H1 (cell line): ENCODE data around the gene ACTL8.

Experiments used
- ASH2L ChIP-seq: fragments of 200-600, 300-600 bp; sonication (generic); IDR thresholded peaks from one replicate; pipeline ENCODE4 v1.7.1; 2017; ENCODE audit warnings: low read length
- BRCA1 ChIP-seq: IDR thresholded peaks from 2 replicates; pipeline ENCODE4 v1.6.1; 2012; ENCODE audit warnings: low read depth, low read length, improper control_type of control experiment
- MAFK ChIP-seq: IDR thresholded peaks from 2 replicates; pipeline ENCODE4 v1.6.1; 2012; ENCODE audit warnings: low read depth, mild to moderate bottlenecking, improper control_type of control experiment, low read length
- POLR2A ChIP-seq, 2 experiments: IDR thresholded peaks; 1 replicate in 1 of 2; 2 replicates in 1 of 2; pipeline ENCODE4 v1.6.1; 2011; ENCODE audit warnings: low read depth in 2 of 2, low read length in 2 of 2, mild to moderate bottlenecking in 2 of 2; ENCODE audit errors: control extremely low read depth in 1 of 2
- SP2 ChIP-seq: IDR thresholded peaks from 2 replicates; pipeline ENCODE4 v1.6.1; 2012; ENCODE audit warnings: mild to moderate bottlenecking, low read length, inconsistent platforms
- TF ChIP-seq, protein P1 (sequence below), 3 experiments: IDR thresholded peaks; 1 replicate in 2 of 3; 2 replicates in 1 of 3; pipeline versions ENCODE4 v1.5.1 to v1.6.1; 2011; ENCODE audit warnings: low read length in 3 of 3, mild to moderate bottlenecking in 3 of 3, inconsistent platforms in 2 of 3, low read depth in 1 of 3, moderate library complexity in 1 of 3; ENCODE audit not compliant: insufficient read depth in 1 of 3; ENCODE audit errors: control extremely low read depth in 1 of 3

- TF ChIP-seq POLR2A (IDR thresholded peaks at IDR 0.05; ENCODE audit: control extremely low read depth in 1 of 2, low read depth in 2 of 2, low read length in 2 of 2) (no peak), SP2 (no peak), MAFK (no peak), ASH2L (no peak), BRCA1 (no peak)
- TF ChIP-seq, protein P1, sequence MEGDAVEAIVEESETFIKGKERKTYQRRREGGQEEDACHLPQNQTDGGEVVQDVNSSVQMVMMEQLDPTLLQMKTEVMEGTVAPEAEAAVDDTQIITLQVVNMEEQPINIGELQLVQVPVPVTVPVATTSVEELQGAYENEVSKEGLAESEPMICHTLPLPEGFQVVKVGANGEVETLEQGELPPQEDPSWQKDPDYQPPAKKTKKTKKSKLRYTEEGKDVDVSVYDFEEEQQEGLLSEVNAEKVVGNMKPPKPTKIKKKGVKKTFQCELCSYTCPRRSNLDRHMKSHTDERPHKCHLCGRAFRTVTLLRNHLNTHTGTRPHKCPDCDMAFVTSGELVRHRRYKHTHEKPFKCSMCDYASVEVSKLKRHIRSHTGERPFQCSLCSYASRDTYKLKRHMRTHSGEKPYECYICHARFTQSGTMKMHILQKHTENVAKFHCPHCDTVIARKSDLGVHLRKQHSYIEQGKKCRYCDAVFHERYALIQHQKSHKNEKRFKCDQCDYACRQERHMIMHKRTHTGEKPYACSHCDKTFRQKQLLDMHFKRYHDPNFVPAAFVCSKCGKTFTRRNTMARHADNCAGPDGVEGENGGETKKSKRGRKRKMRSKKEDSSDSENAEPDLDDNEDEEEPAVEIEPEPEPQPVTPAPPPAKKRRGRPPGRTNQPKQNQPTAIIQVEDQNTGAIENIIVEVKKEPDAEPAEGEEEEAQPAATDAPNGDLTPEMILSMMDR (IDR thresholded peaks at IDR 0.05; ENCODE audit: control extremely low read depth in 1 of 3, insufficient read depth in 1 of 3, low read depth in 1 of 3, low read length in 3 of 3) = no peak
These were observed 2.8 kb upstream of the ACTL8 start for GRCh38 chr1:17752356-17752755.
